Hindlimb muscle (tissue), 1 donor: ENCODE data around the gene PAK4. TPM values are rescaled to one million over a fixed set of nuclear protein-coding genes. Genes with fewer than 3 reads are reported as not detected.
A peak's percentile ranks its signal among the peaks of the same experiment; 100 is the strongest.

Experiments used
- DNase-seq: peaks from one replicate; pipeline ENCODE4 v3.0.0-alpha.2; 2013
- polyA plus RNA-seq: library from polyadenylated mRNA; unstranded; fragments of 120-200 nt; gene quantifications from one replicate; pipeline ENCODE4 v1.2.1, GENCODE V29; 2013; ENCODE audit not compliant: insufficient read length

Gene PAK4
- polyA plus RNA-seq, 1 donor = 23.0 TPM

DNA sequence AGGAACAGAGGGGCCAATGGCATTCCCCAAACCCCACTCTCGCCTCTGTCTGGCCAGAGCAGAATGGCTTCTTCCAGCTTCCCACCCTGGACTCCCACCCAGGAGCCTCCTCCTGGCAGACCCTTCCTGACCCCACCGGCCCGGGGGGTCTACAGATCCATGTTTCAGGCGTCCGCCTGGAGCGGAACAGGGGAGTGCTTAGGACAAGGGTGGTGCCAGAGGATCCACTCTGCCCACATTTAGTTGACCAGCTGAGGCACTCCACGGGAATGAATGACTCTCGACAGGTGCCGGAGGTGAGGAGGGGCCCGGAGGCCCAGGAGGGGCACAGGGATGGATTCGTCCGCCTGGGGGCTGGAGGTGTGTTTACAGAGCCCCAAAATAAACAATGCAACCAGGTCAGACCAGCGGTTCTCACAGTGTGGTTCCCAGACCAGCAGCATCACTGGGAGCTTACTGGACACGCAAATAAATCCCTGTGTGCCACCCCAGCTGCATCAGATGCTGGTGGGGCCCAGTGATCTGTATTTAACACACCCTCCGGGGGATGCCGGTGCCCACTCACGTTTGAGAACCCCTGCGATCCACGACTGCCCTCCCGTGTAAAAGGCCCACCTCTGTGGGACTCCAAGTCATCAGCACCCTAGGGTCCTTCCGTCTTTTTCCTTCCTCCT lies 56.1 kb downstream of the PAK4 start:
- no peak for DNase-seq

GRCh38 chr19:39182174-39182505 lies 56.6 kb downstream of the PAK4 start:
- no peak for DNase-seq

DNA sequence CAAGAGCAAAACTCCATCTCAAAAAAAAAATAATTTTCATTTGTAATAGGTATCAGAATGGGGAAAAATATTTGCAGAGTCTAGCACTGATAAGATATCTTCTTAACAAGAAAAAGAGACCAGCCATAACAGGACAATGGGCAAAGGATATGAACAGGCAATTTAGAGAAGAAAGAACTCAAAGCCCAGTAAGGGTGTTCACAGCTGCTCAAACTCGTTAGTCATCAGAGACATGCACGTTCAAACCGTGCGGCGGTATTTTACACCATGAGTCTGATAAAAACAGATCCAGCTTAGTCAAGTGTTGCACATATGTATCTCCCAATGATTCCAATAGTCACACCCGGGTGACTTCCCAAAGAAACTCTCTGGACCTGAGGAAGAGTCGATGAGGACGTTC lies 57.5 kb downstream of the PAK4 start:
- DNase-seq = no peak

DNA sequence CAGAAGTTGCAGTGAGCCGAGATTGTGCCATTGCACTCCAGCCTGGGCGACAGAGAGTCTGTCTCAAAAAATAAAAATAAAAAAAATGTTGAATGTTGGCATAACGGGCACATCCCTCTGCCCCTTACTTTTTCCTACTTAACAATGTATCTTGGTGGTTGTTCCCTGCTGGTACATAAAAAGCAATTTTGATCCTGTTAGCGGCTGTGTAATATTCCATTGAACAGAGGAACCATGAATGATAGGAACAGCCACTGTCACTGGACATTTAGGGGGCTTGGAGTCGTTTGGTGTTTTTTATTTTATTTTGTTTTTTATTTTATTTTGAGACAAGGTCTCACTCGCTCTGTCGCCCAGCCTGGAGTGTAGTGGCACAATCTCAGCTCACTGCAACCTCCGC lies 60.8 kb downstream of the PAK4 start:
- no peak for DNase-seq

DNA sequence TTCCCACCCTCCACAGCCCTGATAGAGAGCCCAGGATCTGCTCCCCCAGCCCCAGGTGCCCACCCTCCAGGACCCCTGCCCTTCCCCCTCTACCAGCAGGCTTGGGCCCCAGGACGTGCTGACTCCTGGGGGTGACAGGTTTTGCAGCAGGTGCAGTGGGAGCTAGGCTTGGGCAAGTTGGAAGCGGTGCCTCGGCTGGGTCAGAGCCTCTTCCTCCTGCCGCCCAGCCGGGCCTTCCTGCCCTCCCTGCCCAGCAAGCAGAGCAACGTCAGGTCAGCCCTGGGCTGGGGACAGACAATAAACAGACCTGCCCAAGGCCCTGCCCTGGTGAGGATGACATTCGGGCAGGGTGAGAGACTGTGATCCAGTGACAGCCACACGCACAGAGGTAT lies 62.0 kb downstream of the PAK4 start:
- DNase-seq = no peak

DNA sequence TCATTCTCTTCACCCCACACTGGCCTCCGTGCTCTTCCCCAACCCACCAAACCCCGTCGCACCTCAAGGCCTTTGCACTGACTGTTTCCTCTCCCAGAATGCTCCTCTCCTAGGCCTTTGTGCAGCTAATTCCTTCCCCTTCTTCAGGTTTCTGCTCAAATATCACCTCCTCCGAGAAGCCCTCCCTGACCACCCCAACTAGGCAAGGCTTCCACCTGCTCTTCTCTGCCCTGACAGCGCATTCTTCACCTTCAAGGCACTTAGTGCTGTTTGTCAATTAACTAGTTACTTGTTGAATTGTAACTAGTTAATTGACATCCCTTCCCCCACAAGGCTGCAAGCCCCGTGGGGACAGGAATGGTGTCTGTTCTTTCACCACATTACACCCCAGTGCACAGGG lies 63.4 kb downstream of the PAK4 start:
- no peak for DNase-seq

GRCh38 chr19:39190768-39191167 lies 65.2 kb downstream of the PAK4 start:
- DNase-seq = no peak

GRCh38 chr19:39192846-39193245 lies 67.3 kb downstream of the PAK4 start:
- DNase-seq = no peak

DNA sequence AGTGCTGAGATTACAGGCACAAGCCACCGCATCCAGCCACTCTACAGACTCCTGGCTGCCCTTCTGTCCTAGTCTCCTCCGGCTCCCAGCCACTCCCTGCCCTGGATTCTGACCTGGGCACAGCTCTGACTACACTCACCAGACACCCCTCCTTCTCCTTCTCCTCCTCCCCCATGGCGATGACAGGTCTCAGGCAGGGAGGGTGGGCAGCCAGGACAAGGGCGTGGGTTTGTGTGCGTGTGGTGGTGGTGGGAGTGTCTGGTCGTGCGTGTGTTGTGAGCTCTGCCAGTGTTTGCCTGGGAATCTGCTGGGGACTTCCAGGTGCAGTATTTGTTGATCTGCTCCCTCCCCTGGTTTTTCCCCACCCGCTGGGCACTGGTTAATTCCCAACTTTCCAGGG lies 68.2 kb downstream of the PAK4 start:
- DNase-seq = no peak

- DNase-seq = no peak
Measured at GRCh38 chr19:39194832-39195542, 69.4 kb downstream of the PAK4 start.

GRCh38 chr19:39195755-39196154 lies 70.2 kb downstream of the PAK4 start:
- no peak for DNase-seq

- DNase-seq = no peak
Measured at GRCh38 chr19:39196320-39196719, 70.7 kb downstream of the PAK4 start.

DNA sequence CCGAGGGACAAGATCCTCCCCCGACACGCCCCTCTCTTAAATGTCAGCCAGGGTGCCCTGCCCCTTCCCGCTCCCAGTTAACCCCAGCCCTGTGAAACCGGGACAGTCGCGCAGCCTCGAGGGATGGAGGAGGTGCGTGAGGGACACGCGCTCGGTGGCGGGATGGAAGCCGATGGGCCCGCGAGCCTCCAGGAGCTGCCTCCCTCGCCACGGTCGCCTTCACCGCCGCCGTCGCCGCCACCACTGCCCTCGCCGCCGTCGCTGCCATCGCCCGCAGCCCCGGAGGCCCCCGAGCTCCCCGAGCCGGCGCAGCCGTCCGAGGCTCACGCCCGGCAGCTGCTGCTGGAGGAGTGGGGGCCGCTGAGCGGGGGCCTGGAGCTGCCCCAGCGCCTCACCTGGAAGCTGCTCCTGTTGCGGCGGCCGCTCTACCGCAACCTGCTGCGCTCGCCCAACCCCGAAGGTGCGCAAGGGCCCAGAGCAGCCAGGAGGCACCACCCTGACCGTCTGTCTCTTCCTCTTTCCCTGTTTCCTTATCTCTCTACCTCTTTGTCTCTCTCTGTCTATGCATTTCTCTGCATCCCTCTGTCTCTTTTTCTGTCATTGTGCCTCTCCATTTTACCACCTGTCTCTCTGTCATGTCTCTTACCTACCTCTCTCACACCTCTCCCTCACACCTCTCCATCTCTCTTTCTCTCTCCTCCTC lies 71.4 kb downstream of the PAK4 start, which contains the start of gene NCCRP1:
Gene NCCRP1, plus strand, starts transcription at position 105 of the 703 bp plus-strand sequence. Its CDS starts 19 bp downstream, at position 124.
- DNase-seq = no peak

GRCh38 chr19:39197808-39198207 lies 72.2 kb downstream of the PAK4 start:
- DNase-seq = no peak

DNA sequence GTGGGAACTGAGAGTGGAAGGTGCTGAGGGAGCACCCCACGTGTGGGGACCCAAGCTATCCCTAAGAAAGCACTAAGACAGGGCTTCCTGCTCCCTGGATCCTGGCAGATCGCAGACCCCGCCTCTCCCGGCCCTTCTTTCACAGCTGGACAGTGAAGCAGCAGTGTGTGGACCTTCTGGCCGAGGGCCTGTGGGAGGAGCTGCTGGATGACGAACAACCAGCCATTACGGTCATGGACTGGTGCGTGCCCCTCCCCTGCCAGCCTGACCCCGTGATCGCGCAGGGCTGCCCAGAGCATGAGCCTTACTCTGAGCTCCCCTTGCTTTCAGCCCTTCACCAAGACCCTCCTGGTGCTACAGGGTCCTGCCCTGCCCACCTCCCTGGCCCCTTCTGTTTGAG lies 73.4 kb downstream of the PAK4 start:
- DNase-seq = peak; percentile 21

GRCh38 chr19:39200066-39200802 lies 74.6 kb downstream of the PAK4 start:
- DNase-seq = no peak

- DNase-seq = no peak
Measured at GRCh38 chr19:39200803-39201115, 75.2 kb downstream of the PAK4 start.

DNA sequence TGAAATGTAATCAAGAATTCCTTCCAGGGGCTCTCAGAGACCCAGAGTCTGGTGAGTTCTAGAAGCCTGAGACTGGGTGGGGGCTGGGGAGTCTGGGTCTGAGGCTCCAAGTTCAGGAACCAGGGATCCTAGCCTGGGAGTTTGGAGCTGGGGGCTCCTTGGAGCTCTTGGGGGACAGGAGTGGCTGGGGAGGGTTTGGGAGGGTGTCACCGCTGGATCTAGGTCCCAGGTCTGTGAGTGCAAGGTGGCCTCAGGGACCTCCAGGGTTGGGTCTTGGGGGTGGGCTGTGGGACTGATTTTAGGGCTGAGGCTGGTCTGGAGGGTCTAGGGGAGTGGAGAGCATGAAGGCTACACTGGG lies 77.4 kb downstream of the PAK4 start:
- DNase-seq = no peak

DNA sequence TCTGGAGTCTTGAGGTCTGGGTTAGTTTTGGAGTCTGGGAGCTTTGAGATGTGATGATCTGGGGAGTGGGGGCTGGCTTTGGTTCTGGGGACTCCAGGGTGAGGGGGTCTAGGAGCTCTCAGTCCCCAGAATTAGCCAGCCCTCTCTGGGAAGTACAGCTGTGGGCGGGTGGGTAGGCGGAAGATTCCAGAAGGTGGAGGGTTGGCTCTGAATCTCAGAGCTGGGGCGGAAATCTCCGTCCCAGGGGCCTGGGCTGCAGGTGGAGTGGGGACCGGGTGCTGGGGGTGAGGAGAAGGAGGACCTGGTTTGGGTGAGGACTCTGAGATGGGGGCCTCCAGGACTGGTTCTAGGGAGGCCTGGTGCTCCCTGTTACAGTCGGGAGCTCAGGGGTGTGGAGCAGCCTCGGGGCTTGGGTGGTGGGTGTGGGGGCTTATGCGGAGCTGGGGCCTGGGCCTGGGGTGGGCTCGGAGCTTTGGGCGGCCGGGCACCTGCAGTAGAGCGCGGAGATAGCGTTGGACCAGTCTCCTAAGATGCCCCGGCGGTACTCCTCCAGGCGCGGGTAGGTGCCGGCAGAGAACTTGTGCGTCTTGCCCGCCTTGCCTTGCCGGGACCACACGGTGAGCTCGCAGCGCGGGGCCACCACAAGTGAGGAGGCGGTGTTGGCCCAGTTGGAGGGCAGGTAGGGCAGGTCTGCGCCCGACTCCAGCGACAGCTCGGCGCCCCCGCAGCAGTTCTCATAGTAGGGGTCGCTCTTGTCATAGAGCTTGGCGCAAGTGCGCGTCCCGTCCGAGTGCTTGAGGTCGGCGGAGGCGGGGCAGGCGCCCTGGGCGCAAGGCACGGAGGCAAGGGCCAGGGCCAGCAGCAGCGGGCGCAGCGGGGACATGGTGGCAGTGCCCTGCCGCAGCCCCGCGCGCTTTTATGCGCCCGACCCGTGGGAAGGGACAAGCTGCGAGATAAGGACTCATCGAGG lies 78.1 kb downstream of the PAK4 start, which contains the start of gene SYCN:
Gene SYCN, minus strand, starts transcription at position 892 of the 970 bp plus-strand sequence. Its CDS starts 9 bp downstream, at position 883.
- no peak for DNase-seq

- no peak for DNase-seq
Measured at GRCh38 chr19:39205449-39205764, 79.8 kb downstream of the PAK4 start.

GRCh38 chr19:39206122-39206521 lies 80.5 kb downstream of the PAK4 start:
- DNase-seq = no peak

- DNase-seq = no peak
Measured at GRCh38 chr19:39207293-39207836, 81.8 kb downstream of the PAK4 start.
